Aorta (tissue), 5 donors: Measurements from ENCODE around the gene SPAG9. TPM values are rescaled to one million over a fixed set of nuclear protein-coding genes. Genes with fewer than 3 reads are reported as not detected.

ENCODE experiments used
- ATAC-seq: fragments of 200-7000 bp; cut with Tn5 transposase; one replicate; pipeline ENCODE4 v1.9.1; 2022; ENCODE audit warnings: moderate library complexity; ENCODE audit not compliant: low FRiP score
- DNase-seq, 2 donors: peaks; one replicate each; pipeline ENCODE4 v3.0.0-alpha.2; 2020
- H3K27ac ChIP-seq, 2 donors: one replicate each; pipeline ENCODE4 v1.5.1; 2013; ENCODE audit warnings: low read length in 2 of 2, mild to moderate bottlenecking in 2 of 2, moderate library complexity in 2 of 2, control low read depth in 1 of 2, inconsistent platforms in 1 of 2, low read depth in 1 of 2
- H3K27me3 ChIP-seq, 2 donors: one replicate each; pipeline ENCODE4 v1.6.1; 2013; ENCODE audit warnings: control low read depth in 1 of 2, low read length in 1 of 2, mild to moderate bottlenecking in 1 of 2, moderate library complexity in 1 of 2; ENCODE audit not compliant: insufficient read depth in 2 of 2, control insufficient read depth in 1 of 2
- H3K36me3 ChIP-seq, 2 donors: one replicate each; pipeline ENCODE4 v1.6.1; 2013; ENCODE audit warnings: control low read depth in 1 of 2, low read length in 1 of 2, mild to moderate bottlenecking in 1 of 2; ENCODE audit not compliant: insufficient read depth in 2 of 2, control insufficient read depth in 1 of 2
- H3K4me1 ChIP-seq, 2 donors: one replicate each; pipeline ENCODE4 v1.6.1; 2013; ENCODE audit warnings: low read length in 2 of 2, control low read depth in 1 of 2, mild to moderate bottlenecking in 1 of 2, moderate library complexity in 1 of 2; ENCODE audit not compliant: insufficient read depth in 2 of 2, control insufficient read depth in 1 of 2
- H3K4me3 ChIP-seq, 2 donors: one replicate each; pipeline ENCODE4 v1.5.1; 2013; ENCODE audit warnings: low read length in 2 of 2, control low read depth in 1 of 2, mild to moderate bottlenecking in 1 of 2
- H3K9me3 ChIP-seq: one replicate; pipeline ENCODE4 v1.6.1; 2013; ENCODE audit warnings: mild to moderate bottlenecking, low read length; ENCODE audit not compliant: control insufficient read depth
- WGBS, 2 donors: extraction: QIAGEN DNeasy Blood & Tissue Kit; methylation state at CpG; one replicate each; pipeline ENCODE4 v1.1.7; 2013; 5-methylcytosine and 5-hydroxymethylcytosine counted together
- intact Hi-C, 2 donors: fragments of 100-400 bp; cut with DNase I; formaldehyde crosslinking; loops; one replicate each; pipeline versions ENCODE4 v1.14.2 to v1.15.0; 2022
- polyA plus RNA-seq, 2 donors: library from polyadenylated mRNA; stranded (reverse); fragments of 200-250 nt; gene quantifications; one replicate each; pipeline ENCODE4 v1.2.3, GENCODE V29; 2013
- total RNA-seq, 2 donors: library from RNA; stranded (reverse); fragmentation: NEBNext Ultra II Directional; extraction: Animal tissue kit (Norgen Biotek cat#: 25700); gene quantifications; one replicate each; pipeline ENCODE4 v1.2.1, GENCODE V29; 2021
- donor health status: healthy with polysubstance abuse.
- donor health status: Bipolar disorder and iron deficiency.
- donor health status: DM: no; HTN: no; CAD: no.
- donor health status: DM: no; HTN: no; CAD: no.
- donor health status: DM: yes; HTN: yes; CAD: no.

SPAG9 gene
- total and polyA plus RNA-seq, 4 donors, result 20.7 to 151 (median 85.6) TPM

DNA sequence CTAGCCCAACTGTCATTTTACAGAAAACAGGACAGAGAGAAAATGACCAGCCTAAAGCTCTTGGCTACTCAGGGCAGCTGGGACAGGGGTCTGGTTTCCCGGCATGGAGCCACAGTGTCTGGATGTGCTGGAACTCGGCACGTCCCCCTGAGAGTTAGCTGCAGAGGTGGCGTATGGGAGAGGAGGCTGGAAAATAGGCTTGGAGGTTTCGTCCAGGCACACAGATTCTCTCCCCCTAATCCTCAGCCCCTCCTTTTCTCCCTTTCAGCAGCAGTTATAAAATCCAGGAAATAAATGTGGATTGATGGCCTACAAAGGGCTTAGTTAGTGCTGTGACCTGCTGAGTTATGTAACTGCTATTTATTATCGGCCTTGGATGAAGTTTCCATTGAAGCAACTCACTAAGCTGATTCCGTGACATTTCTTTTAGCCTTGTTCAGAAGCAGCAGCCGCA, 165.0 kb downstream of the SPAG9 start:
- ATAC-seq, result no peak
- no peaks in the 10 kb centered on the region for H3K27me3 ChIP-seq
- no peak for DNase-seq
- intact Hi-C loops, result loop anchor here (5.0 kb wide), 3 partner anchors 103 to 173 kb away; no protein-coding TSS in a partner anchor
- no peaks in the 10 kb centered on the region for H3K4me1 ChIP-seq
- 72 to 76% methylated on average over 8 of the region's 8 CpGs for WGBS, 2 donors
- no peaks in the 10 kb centered on the region for H3K9me3 ChIP-seq
- no peak overlapping the region for H3K27ac ChIP-seq
- peaks cover 0 to 1% of the 10 kb centered on the region in 2 donors for H3K36me3 ChIP-seq
- no peak overlapping the region for H3K4me3 ChIP-seq

DNA sequence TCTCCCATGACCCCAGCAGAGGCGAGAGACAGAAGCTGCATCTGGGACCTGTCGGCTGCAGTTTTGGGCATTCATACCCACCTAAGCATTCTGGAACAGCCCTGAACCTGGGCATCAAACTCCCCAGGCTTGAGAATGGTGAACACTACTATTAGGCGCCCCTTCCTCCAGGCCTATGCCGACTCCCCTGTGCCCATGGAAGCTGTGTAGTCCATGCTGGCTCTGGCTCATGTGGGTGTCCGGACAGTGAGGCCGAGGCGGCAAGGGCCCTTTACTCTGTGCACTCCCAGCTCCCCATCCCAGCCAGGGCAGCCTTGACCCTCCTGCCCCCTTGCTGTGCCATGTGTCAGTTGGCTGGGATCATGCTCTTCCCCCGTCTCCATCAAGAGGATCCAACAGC, 165.5 kb downstream of the SPAG9 start:
- intact Hi-C loops, result loop anchor here (5.0 kb wide), 3 partner anchors 103 to 173 kb away; no protein-coding TSS in a partner anchor
- WGBS, 2 donors, result 93 to 94% methylated on average over 8 of the region's 8 CpGs
- ATAC-seq (no peak), DNase-seq (no peak)
- no peaks in the 10 kb centered on the region for H3K27me3 ChIP-seq
- H3K27ac ChIP-seq, result no peak overlapping the region
- no peak overlapping the region for H3K4me3 ChIP-seq
- H3K36me3 ChIP-seq, result peaks cover 0 to 1% of the 10 kb centered on the region in 2 donors
- H3K9me3 ChIP-seq, result no peaks in the 10 kb centered on the region
- H3K4me1 ChIP-seq, result no peaks in the 10 kb centered on the region

- Histone ChIP-seq H3K4me1 (no peaks in the 10 kb centered on the region), H3K27me3 (no peaks in the 10 kb centered on the region), H3K27ac (no peak overlapping the region), H3K9me3 (no peaks in the 10 kb centered on the region), H3K36me3 (peaks cover 0 to 1% of the 10 kb centered on the region in 2 donors), H3K4me3 (no peak overlapping the region)
- DNase-seq, result peak in 1 of 2 donors; percentile 52
- no peak for ATAC-seq
- 70 to 80% methylated on average over 8 of the region's 8 CpGs for WGBS, 2 donors
- intact Hi-C loops, result loop anchor here (5.0 kb wide), 3 partner anchors 102 to 172 kb away; no protein-coding TSS in a partner anchor
Measured at GRCh38 chr17:50954641-50955121, 166.0 kb downstream of the SPAG9 start.

GRCh38 chr17:50953831-50954601, 166.7 kb downstream of the SPAG9 start:
- WGBS, 2 donors, result 60 to 63% methylated on average over 17 of the region's 17 CpGs
- DNase-seq, result peak in 1 of 2 donors; percentile 71
- Histone ChIP-seq H3K4me1 (no peaks in the 10 kb centered on the region), H3K27ac (no peak overlapping the region), H3K36me3 (no peaks in the 10 kb centered on the region), H3K27me3 (no peaks in the 10 kb centered on the region), H3K4me3 (no peak overlapping the region), H3K9me3 (no peaks in the 10 kb centered on the region)
- intact Hi-C loops, result no loop called here
- ATAC-seq, result no peak

- no peak for ATAC-seq
- intact Hi-C loops, result no loop called here
- Histone ChIP-seq H3K4me3 (no peak overlapping the region), H3K4me1 (no peaks in the 10 kb centered on the region), H3K36me3 (no peaks in the 10 kb centered on the region), H3K27me3 (no peaks in the 10 kb centered on the region), H3K27ac (no peak overlapping the region), H3K9me3 (no peaks in the 10 kb centered on the region)
- DNase-seq, result no peak
- WGBS, 2 donors, result 74% methylated on average over 5 of the region's 5 CpGs
Measured at GRCh38 chr17:50953518-50953830, 167.2 kb downstream of the SPAG9 start.

GRCh38 chr17:50952889-50953288, 167.8 kb downstream of the SPAG9 start:
- no peaks in the 10 kb centered on the region for H3K4me1 ChIP-seq
- peak in 1 of 2 donors; percentile 39 for DNase-seq
- no peaks in the 10 kb centered on the region for H3K36me3 ChIP-seq
- H3K27ac ChIP-seq, result no peak overlapping the region
- no peak for ATAC-seq
- H3K27me3 ChIP-seq, result no peaks in the 10 kb centered on the region
- H3K4me3 ChIP-seq, result no peak overlapping the region
- 92 to 97% methylated on average over 6 of the region's 6 CpGs for WGBS, 2 donors
- intact Hi-C loops, result no loop called here
- no peaks in the 10 kb centered on the region for H3K9me3 ChIP-seq

GRCh38 chr17:50952013-50952412, 168.7 kb downstream of the SPAG9 start:
- Histone ChIP-seq H3K27me3 (no peaks in the 10 kb centered on the region), H3K36me3 (no peaks in the 10 kb centered on the region), H3K27ac (no peak overlapping the region), H3K4me3 (no peak overlapping the region), H3K9me3 (no peaks in the 10 kb centered on the region), H3K4me1 (no peaks in the 10 kb centered on the region)
- WGBS, 2 donors, result 73 to 78% methylated on average over 5 of the region's 5 CpGs
- ATAC-seq (no peak), DNase-seq (no peak)
- intact Hi-C loops, result no loop called here

GRCh38 chr17:50949989-50950877, 170.4 kb downstream of the SPAG9 start:
- ATAC-seq, result peak; percentile 89
- Histone ChIP-seq H3K4me3 (no peak overlapping the region), H3K4me1 (no peaks in the 10 kb centered on the region), H3K27me3 (no peaks in the 10 kb centered on the region), H3K36me3 (no peaks in the 10 kb centered on the region), H3K9me3 (no peaks in the 10 kb centered on the region), H3K27ac (peak overlapping the region in 1 of 2 donors; percentile 9)
- intact Hi-C loops, result loop anchor here (2.0 to 10.0 kb wide), 3 partner anchors 83 to 405 kb away; partner anchors contain the start of genes SPATA20 (in 1 of the 2) and TOB1 (in 1 of the 2)
- DNase-seq, result peak; percentile 89 to 93
- WGBS, 2 donors, result 14 to 16% methylated on average over 26 of the region's 26 CpGs
